ENCODE results near the gene RASSF8. TPM values are rescaled to one million over a fixed set of nuclear protein-coding genes. Genes with fewer than 3 reads are reported as not detected.
A peak's percentile ranks its signal among the peaks of the same experiment; 100 is the strongest.

The RASSF8 gene
- total RNA-seq, 1 donor from 2014 or later = 26.7 TPM

DNA sequence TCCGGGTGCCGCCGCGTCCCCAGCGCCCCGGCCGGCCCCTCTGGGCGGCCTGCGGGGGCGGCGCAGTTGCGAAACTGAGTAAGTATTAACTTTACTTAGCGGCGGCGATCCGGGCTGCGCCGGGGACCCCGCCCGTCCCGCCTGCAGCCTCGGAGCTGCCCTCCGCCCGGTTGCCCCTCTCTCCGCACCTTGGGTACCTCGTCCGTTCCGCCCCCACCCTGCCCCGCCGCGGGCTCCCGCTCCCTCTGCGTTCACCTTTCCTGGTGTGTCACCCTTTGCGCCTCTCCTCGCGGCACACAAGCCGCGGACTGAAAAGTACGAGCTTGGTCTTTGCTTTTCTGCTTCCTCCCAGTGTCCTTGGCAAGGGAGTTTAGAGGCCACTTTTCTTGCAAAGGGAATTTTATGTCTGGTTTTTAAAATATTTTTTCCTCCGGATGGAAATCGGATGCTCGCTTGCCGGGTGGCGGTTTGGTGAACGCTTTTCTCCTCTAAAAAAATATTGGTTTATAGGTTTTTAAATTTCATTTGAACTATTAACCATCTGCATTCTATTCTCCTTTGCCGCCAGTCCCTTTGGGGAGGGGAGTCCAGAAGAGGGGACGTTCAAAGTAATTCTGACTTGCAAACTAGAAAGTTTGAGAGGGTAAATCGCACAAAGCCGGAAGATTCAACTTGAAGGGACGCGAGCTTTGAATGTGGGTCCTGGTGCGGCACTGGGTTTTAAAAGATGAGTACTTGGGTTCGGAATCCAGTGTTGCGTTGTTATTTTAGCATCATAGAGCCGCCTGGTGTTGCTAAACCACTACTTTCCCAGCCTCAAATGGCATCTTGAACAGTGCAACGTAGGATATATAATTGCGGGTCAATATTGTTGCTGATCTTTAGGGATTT lies 834 bp downstream of the RASSF8 start:
- ATAC-seq (ENCODE audit: poor library complexity) = peak; percentile 51
- peak; percentile 61 for DNase-seq
- intact Hi-C loops (cut with DNase I) = loop anchor here (5.0 kb wide), 1 partner anchor 53 kb away; no protein-coding TSS in a partner anchor

DNA sequence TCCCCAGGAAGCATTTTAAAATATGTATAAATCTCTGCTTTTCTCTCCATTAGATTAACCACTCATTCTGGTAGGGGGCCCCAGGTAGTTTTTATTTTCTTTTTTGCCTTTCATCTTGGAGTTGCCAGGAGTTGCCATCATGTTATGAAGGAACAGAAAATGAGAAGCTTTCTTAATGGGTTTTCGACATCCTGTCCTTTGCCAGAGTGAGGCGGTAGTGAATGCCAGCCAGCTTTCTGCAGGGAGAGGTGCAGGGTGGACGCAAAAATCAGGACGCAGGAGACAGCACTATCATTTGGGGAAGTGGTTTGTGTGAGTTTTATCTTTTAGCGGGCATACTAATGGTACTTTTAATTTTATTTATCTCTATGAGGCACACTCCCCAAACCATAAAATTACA lies 1.7 kb downstream of the RASSF8 start:
- intact Hi-C loops (cut with DNase I) = no loop called here
- ATAC-seq (ENCODE audit: poor library complexity) (peak; percentile 40), DNase-seq (no peak)

- no peak for ATAC-seq (ENCODE audit: poor library complexity)
- DNase-seq = no peak
- intact Hi-C loops (cut with DNase I) = no loop called here
Observed at GRCh38 chr12:25960961-25961360, 2.5 kb downstream of the RASSF8 start.

- intact Hi-C loops (cut with DNase I) = no loop called here
- ATAC-seq (ENCODE audit: poor library complexity) = no peak
- DNase-seq = no peak
Observed at GRCh38 chr12:25962932-25963525, 4.5 kb downstream of the RASSF8 start.

GRCh38 chr12:25965682-25966081 lies 7.2 kb downstream of the RASSF8 start:
- ATAC-seq (ENCODE audit: poor library complexity) = no peak
- intact Hi-C loops (cut with DNase I) = no loop called here
- no peak for DNase-seq

- DNase-seq = no peak
- intact Hi-C loops (cut with DNase I) = no loop called here
Observed at GRCh38 chr12:25970082-25970481, 11.6 kb downstream of the RASSF8 start.

DNA sequence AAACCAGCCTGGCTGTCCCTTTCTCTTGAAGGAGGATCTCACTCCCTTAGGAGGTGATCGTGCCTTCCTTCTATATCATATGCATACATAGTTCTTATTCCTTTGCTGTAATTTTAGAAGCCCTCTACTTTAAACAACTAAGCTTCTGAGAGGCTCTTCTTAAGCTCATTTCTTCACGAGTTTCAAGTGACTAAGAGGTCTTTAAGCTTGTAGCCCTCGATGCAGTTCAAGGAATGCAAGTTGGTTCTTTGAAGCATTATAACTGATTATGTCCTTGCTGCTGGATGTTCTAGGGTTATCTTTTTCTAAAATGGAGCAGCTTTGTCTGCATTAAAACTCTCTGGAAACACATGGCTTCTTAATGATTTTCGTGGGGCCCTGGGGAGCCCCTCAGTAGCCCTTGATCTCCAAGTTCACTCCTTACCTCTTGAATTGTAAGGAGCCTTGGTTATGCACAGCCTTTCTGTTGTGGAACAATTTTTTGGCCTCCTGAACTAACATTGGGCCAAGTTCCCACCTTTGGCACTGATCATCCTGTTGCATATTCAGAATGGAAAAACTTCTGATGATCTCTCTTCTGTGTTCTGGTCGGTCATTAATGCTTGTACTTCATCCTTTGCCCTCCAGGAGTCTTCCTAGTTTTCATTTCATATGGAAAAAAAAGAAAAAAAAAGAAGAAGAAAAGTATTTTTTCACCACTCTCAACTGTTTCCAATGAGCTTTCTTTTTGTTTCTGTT lies 12.6 kb downstream of the RASSF8 start:
- peak; percentile 54 for ATAC-seq (ENCODE audit: poor library complexity)
- intact Hi-C loops (cut with DNase I) = no loop called here
- DNase-seq = no peak

More at GRCh38 chr12:25970082-25970481, 11.6 kb downstream of the RASSF8 start:
- no peak for ATAC-seq (ENCODE audit: poor library complexity)

DNA sequence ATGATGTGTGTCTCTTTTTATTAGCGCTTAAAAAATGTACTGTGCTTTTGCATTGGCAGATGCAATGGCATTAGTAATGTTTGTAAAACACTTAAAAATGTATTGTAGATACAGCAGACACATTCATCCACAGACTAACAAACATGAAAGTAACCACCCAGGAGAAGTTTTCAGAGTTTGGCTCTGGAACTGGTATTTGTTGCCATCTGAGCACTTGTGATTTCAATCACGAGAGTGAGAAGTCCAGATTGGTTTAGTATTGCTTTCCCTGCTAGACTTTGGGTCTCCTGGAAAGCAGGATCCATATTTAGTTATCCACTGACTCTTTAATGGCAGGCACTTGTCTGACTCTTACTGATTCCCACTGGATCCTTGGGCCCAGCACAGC lies 13.2 kb downstream of the RASSF8 start:
- peak; percentile 13 for ATAC-seq (ENCODE audit: poor library complexity)
- no peak for DNase-seq
- intact Hi-C loops (cut with DNase I) = no loop called here

DNA sequence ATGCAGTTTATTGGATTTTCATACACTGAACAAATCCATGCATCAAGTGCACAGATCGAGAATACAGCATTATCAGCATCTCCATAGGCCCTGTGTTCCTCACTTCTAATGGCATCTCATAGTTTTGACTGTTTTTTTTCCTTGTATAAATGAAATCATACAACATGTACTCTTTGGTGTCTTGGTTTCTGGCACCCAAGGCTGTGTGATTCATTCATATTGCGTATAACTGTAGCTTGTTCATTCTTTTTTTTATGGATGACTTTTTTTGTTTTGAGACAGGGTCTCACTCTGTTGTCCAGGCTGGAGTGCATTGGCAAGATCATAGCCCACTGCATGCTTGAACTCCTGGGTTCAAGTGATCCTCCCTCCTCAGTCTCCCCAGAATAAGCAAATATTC lies 14.3 kb downstream of the RASSF8 start:
- DNase-seq = no peak
- no peak for ATAC-seq (ENCODE audit: poor library complexity)
- intact Hi-C loops (cut with DNase I) = no loop called here

DNA sequence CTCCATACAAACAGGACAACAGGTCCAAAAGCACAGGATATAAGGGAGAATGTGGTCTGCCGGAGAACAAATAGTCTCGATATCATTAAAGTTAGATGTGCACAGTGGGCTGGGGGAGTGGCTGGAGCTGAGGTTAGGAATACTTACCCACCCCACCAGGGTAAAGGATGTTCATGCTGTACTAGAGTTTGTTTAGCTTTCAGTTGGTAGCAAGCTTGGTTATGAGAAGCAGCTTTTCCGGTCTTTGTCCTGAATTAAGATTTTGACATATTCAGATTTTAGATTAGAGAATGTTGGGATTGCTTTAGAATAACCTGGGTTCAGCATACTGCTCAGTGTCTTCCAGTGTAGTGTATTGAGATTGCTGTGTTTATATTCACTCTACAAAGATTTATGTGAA lies 16.7 kb downstream of the RASSF8 start:
- ATAC-seq (ENCODE audit: poor library complexity) = no peak
- intact Hi-C loops (cut with DNase I) = no loop called here
- DNase-seq = no peak

DNA sequence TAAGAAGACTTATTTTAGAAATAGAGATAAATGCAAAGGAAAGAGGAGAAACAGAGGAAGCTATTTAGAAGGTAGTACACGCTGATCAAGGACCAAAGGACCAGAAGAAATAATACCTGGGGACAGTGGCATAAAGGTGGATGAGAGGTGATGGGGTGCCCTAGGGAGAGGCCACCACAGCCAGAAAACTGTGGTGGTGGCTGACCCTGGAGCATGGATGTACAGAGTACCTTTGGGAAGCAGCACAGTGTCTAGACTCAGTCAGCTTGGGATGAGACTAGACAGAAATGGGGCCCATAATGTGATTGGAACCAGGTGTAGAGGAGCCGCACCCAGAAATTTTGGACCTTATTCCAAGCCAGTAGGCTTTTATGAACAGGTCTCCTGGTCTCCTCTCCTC lies 17.2 kb downstream of the RASSF8 start:
- intact Hi-C loops (cut with DNase I) = no loop called here
- DNase-seq (no peak), ATAC-seq (ENCODE audit: poor library complexity) (no peak)

DNA sequence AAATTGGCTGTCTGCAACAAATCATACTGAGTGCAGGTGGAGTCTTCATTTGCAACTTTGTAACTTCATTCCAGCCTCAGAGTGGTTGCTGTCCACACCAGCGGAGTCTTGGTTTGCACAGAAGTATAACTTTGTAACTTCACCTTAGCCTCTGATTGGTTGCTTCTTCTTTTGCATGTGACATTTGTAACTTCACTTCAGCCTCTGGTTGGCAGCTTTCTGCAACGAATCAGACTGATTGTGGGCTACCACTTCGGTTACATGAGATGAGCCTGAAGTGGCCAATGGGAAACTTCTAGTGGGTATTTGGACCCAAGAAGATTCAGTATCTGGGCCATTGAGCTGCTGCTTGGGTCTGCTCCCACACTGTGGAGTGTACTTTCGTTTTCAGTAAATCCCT lies 17.8 kb downstream of the RASSF8 start:
- intact Hi-C loops (cut with DNase I) = no loop called here
- no peak for DNase-seq
- no peak for ATAC-seq (ENCODE audit: poor library complexity)

GRCh38 chr12:25977047-25977446 lies 18.6 kb downstream of the RASSF8 start:
- no peak for DNase-seq
- ATAC-seq (ENCODE audit: poor library complexity) = no peak
- intact Hi-C loops (cut with DNase I) = no loop called here

DNA sequence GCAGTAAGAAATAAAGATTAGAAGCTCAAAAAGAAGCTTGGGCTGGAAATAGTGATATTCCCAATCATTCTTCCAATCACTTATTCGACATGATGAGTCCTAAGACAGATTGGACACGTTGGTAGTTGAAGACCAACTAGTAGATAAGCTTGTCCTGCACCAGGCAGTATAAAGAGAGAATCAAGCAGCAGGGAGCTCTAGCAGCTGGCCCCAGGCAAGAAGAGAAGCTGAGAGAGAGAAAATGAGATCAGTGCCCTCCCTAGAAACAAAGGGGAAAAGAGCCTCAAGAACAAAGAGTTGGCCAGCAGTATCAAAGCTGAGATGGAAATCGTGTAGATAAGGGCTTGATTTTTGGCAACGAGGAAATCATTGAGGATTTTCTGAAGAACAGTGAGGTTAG lies 20.6 kb downstream of the RASSF8 start:
- ATAC-seq (ENCODE audit: poor library complexity) (no peak), DNase-seq (no peak)
- intact Hi-C loops (cut with DNase I) = no loop called here

- no peak for ATAC-seq (ENCODE audit: poor library complexity)
- intact Hi-C loops (cut with DNase I) = no loop called here
- no peak for DNase-seq
Observed at GRCh38 chr12:25979563-25979962, 21.1 kb downstream of the RASSF8 start.

DNA sequence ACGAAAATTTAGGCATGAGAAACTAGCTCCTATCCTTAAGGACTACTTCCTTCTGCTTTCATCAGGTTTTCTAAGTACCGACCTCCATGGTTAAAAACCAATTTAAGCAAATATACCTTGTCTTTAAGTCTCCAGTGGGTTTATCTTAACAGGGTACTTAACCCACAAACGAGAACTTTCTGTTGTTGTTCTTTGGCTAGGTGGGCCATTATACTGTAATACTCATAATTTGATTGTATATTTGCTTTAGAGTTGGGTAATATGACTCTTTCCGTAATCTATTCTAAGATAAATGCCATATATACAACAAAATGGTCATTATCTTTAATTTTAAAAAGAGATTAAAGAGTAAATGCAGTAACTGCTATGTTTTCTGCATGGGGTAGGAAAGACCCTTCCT lies 21.6 kb downstream of the RASSF8 start:
- intact Hi-C loops (cut with DNase I) = no loop called here
- DNase-seq = no peak
- ATAC-seq (ENCODE audit: poor library complexity) = no peak

GRCh38 chr12:25981597-25981996 lies 23.1 kb downstream of the RASSF8 start:
- intact Hi-C loops (cut with DNase I) = no loop called here
- no peak for DNase-seq
- no peak for ATAC-seq (ENCODE audit: poor library complexity)

DNA sequence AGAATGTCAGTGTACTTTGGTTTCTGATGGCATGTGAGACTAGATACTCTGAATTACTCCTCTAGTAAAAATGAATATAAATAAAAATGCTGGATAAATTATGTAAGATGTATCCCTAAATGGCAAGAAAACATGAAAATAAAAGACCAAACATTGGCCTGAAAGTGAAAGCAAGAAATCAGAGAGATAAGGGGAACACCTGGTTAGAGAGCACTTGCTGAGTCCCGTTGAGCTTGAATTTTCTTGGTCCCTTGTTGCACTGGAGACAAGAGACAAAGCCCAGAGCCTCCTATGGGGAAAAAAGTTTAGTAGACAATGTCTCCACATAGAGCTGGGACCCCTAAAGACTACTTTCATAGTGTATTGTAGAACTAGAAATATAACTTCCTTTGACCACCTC lies 23.9 kb downstream of the RASSF8 start:
- ATAC-seq (ENCODE audit: poor library complexity) = no peak
- intact Hi-C loops (cut with DNase I) = no loop called here
- no peak for DNase-seq

- DNase-seq = no peak
- ATAC-seq (ENCODE audit: poor library complexity) = peak; percentile 40
- intact Hi-C loops (cut with DNase I) = no loop called here
Observed at GRCh38 chr12:25983625-25984024, 25.1 kb downstream of the RASSF8 start.

GRCh38 chr12:25984759-25985158 lies 26.3 kb downstream of the RASSF8 start:
- no peak for ATAC-seq (ENCODE audit: poor library complexity)
- intact Hi-C loops (cut with DNase I) = no loop called here
- no peak for DNase-seq

Measured in Right ventricle myocardium superior (tissue), 1 donor.